GM23248 (cell line): ENCODE data around the gene ATG9B.

Experiments used
- EZH2 ChIP-seq: fragments of 200-600 bp; sonication (generic); IDR thresholded peaks from 2 replicates; pipeline ENCODE4 v1.6.1; 2018; ENCODE audit warnings: antibody characterized with exemption, mild to moderate bottlenecking; ENCODE audit not compliant: insufficient read depth, poor library complexity, severe bottlenecking
- EZH2phosphoT487 ChIP-seq: fragments of 200-600 bp; sonication (generic); IDR thresholded peaks from 2 replicates; pipeline ENCODE4 v1.6.1; 2018; ENCODE audit warnings: antibody characterized with exemption, moderate library complexity, mild to moderate bottlenecking, low read depth; ENCODE audit not compliant: insufficient read depth

GRCh38 chr7:150967349-150967748, 56.9 kb downstream of the ATG9B start:
- no peak for TF ChIP-seq EZH2phosphoT487
- no peak for TF ChIP-seq EZH2
